Vagina (tissue), 2 donors: Measurements from ENCODE around the gene RNF4.

Experiments
- CTCF ChIP-seq, 3 experiments: fragments of 450-650 bp in 2 of 3; fragments of 200-600 bp in 1 of 3; sonication (generic) in 1 of 3; IDR thresholded peaks; one replicate each; pipeline ENCODE4 v1.5.1; 2017 to 2019; ENCODE audit warnings: antibody characterized with exemption in 3 of 3, mild to moderate bottlenecking in 2 of 3, moderate library complexity in 2 of 3
- POLR2AphosphoS5 ChIP-seq, 2 donors: sonication (generic); formaldehyde crosslinking; IDR thresholded peaks; one replicate each; pipeline ENCODE4 v1.9.0; 2017; ENCODE audit warnings: antibody characterized with exemption in 2 of 2, mild to moderate bottlenecking in 2 of 2, low read depth in 1 of 2; ENCODE audit not compliant: insufficient read depth in 1 of 2

GRCh38 chr4:2515830-2516550, 47.1 kb downstream of the RNF4 start:
- TF ChIP-seq CTCF (IDR thresholded peaks at IDR 0.05) (no peak), POLR2AphosphoS5 (IDR thresholded peaks at IDR 0.05; ENCODE audit: insufficient read depth in 1 of 2, low read depth in 1 of 2) (no peak)
